GM23338 (cell line): ENCODE measurements around the gene STEAP1B. TPM values are rescaled to one million over a fixed set of nuclear protein-coding genes. Genes with fewer than 3 reads are reported as not detected.

ENCODE experiments used
- ATAC-seq: fragments of 200-7000 bp; cut with Tn5 transposase; 3 replicates; pipeline ENCODE4 v1.9.1; 2020
- DNase-seq: peaks from one replicate; pipeline ENCODE4 v3.0.0-alpha.2; 2015; ENCODE audit warnings: low spot score
- H2AFZ ChIP-seq: fragments of 200-600 bp; sonication (generic); 2 replicates; pipeline ENCODE4 v1.8.0; 2016; ENCODE audit warnings: antibody characterized with exemption, mild to moderate bottlenecking, moderate library complexity
- H3F3A ChIP-seq: fragments of 200-600 bp; sonication (generic); replicated peaks from 2 replicates; pipeline ENCODE4 v1.8.0; 2017; ENCODE audit warnings: antibody characterized with exemption, mixed run types, low read depth
- H3K27ac ChIP-seq: fragments of 200-600 bp; sonication (generic); 2 replicates; pipeline ENCODE4 v1.6.1; 2016; ENCODE audit warnings: low read depth
- H3K27me3 ChIP-seq: fragments of 200-600 bp; sonication (generic); 2 replicates; pipeline ENCODE4 v1.8.0; 2016; ENCODE audit warnings: mild to moderate bottlenecking, mixed run types, moderate library complexity; ENCODE audit not compliant: insufficient read depth
- H3K36me3 ChIP-seq: fragments of 200-600 bp; sonication (generic); 2 replicates; pipeline ENCODE4 v1.8.0; 2016; ENCODE audit warnings: mild to moderate bottlenecking; ENCODE audit not compliant: insufficient read depth
- H3K4me1 ChIP-seq: fragments of 200-600 bp; sonication (generic); 2 replicates; pipeline ENCODE4 v1.8.0; 2016; ENCODE audit warnings: mild to moderate bottlenecking, moderate library complexity; ENCODE audit not compliant: insufficient read depth
- H3K4me2 ChIP-seq: fragments of 200-600 bp; sonication (generic); 2 replicates; pipeline ENCODE4 v1.7.1; 2017; ENCODE audit warnings: mixed run types
- H3K4me3 ChIP-seq: fragments of 200-600 bp; sonication (generic); 2 replicates; pipeline ENCODE4 v1.6.1; 2016; ENCODE audit warnings: mixed run types
- H3K79me2 ChIP-seq: fragments of 200-600 bp; sonication (generic); replicated peaks from 2 replicates; pipeline ENCODE4 v1.8.0; 2017; ENCODE audit warnings: mild to moderate bottlenecking; ENCODE audit not compliant: insufficient read depth
- H3K9me2 ChIP-seq: fragments of 200-600 bp; sonication (generic); 2 replicates; pipeline ENCODE4 v1.8.0; 2017; ENCODE audit not compliant: insufficient read depth
- H4K20me1 ChIP-seq: fragments of 200-600 bp; sonication (generic); replicated peaks from 2 replicates; pipeline ENCODE4 v1.8.0; 2017; ENCODE audit warnings: mild to moderate bottlenecking; ENCODE audit not compliant: insufficient read depth
- H3K27ac Mint-ChIP-seq: 2 replicates; pipeline ENCODE4 v1.8.0; 2020; ENCODE audit warnings: inconsistent platforms, mild to moderate bottlenecking, moderate library complexity, mixed read lengths
- H3K27me3 Mint-ChIP-seq: 3 replicates; pipeline ENCODE4 v1.8.0; 2022; ENCODE audit warnings: low read depth, mild to moderate bottlenecking, moderate library complexity, mixed read lengths, inconsistent platforms; ENCODE audit not compliant: insufficient read depth, poor library complexity
- H3K36me3 Mint-ChIP-seq: 3 replicates; pipeline ENCODE4 v1.8.0; 2021; ENCODE audit warnings: low read depth, mild to moderate bottlenecking, inconsistent platforms, moderate library complexity, mixed read lengths
- H3K4me1 Mint-ChIP-seq: 3 replicates; pipeline ENCODE4 v1.8.0; 2020; ENCODE audit warnings: mild to moderate bottlenecking, inconsistent platforms, mixed read lengths
- H3K4me3 Mint-ChIP-seq: 3 replicates; pipeline ENCODE4 v1.8.0; 2021; ENCODE audit warnings: moderate library complexity, mild to moderate bottlenecking, inconsistent platforms, mixed read lengths
- H3K9me3 Mint-ChIP-seq: 3 replicates; pipeline ENCODE4 v1.8.0; 2020; ENCODE audit warnings: moderate library complexity, mild to moderate bottlenecking, inconsistent platforms, mixed read lengths
- CREB1 ChIP-seq: fragments of 250-450 bp; sonication (Bioruptor Pico); IDR thresholded peaks from 2 replicates; pipeline ENCODE4 v1.5.0; 2020; ENCODE audit warnings: low read depth, mild to moderate bottlenecking, moderate library complexity
- CTCF ChIP-seq, 2 experiments: fragments of 200-600 bp in 1 of 2; sonication (generic) in 1 of 2; conservative IDR thresholded peaks; 2 replicates each; pipeline versions ENCODE4 v1.5.1 to v1.6.1; 2016 to 2017; ENCODE audit warnings: antibody characterized with exemption in 2 of 2, low read depth in 2 of 2, mild to moderate bottlenecking in 2 of 2, moderate library complexity in 1 of 2
- EZH2 ChIP-seq: fragments of 200-600 bp; sonication (generic); IDR thresholded peaks from one replicate; pipeline ENCODE4 v1.8.0; 2017; ENCODE audit warnings: antibody characterized with exemption, mild to moderate bottlenecking, low read depth; ENCODE audit not compliant: unreplicated experiment
- EZH2phosphoT487 ChIP-seq: fragments of 200-600 bp; sonication (generic); IDR thresholded peaks from one replicate; pipeline ENCODE4 v1.8.1; 2018; ENCODE audit warnings: antibody characterized with exemption; ENCODE audit not compliant: unreplicated experiment
- JUNB ChIP-seq: IDR thresholded peaks from one replicate; pipeline ENCODE4 v1.6.1; 2016; ENCODE audit warnings: antibody characterized with exemption; ENCODE audit not compliant: unreplicated experiment
- NANOG ChIP-seq: IDR thresholded peaks from 2 replicates; pipeline ENCODE4 v1.6.1; 2016; ENCODE audit warnings: antibody characterized with exemption, borderline replicate concordance
- POLR2AphosphoS5 ChIP-seq: IDR thresholded peaks from 2 replicates; pipeline ENCODE4 v1.6.1; 2016; ENCODE audit warnings: antibody characterized with exemption, low read depth
- STAT1 ChIP-seq: IDR thresholded peaks from one replicate; pipeline ENCODE4 v1.6.1; 2016; ENCODE audit warnings: antibody characterized with exemption; ENCODE audit not compliant: unreplicated experiment
- ZNF114 ChIP-seq: fragments of 250-450 bp; sonication (Bioruptor Pico); IDR thresholded peaks from 2 replicates; pipeline ENCODE4 v1.5.0; 2020; ENCODE audit warnings: mild to moderate bottlenecking, moderate library complexity
- ZNF331 ChIP-seq: fragments of 250-450 bp; sonication (Bioruptor Pico); IDR thresholded peaks from 2 replicates; pipeline ENCODE4 v1.5.0; 2020; ENCODE audit warnings: low read depth, mild to moderate bottlenecking, moderate library complexity
- polyA plus RNA-seq: library from polyadenylated mRNA; unstranded; fragments of >200 nt; fragmentation: Nextera tagmentation; extraction: Ambion mirVana; gene quantifications from 2 replicates; pipeline ENCODE4 v1.2.1, GENCODE V29; 2016
- total RNA-seq: library from RNA; depleted of rRNA; stranded (reverse); fragments of >200 nt; shearing (Covaris generic); gene quantifications from 2 replicates; pipeline ENCODE4 v1.2.3, GENCODE V29; 2014
- TF ChIP-seq, protein P1 (sequence below): IDR thresholded peaks from one replicate; pipeline ENCODE4 v1.6.1; 2018; ENCODE audit warnings: antibody characterized with exemption; ENCODE audit not compliant: unreplicated experiment
- TF ChIP-seq, protein P2 (sequence below): fragments of 250-450 bp; sonication (Bioruptor Pico); IDR thresholded peaks from 2 replicates; pipeline ENCODE4 v1.5.0; 2020; ENCODE audit warnings: mild to moderate bottlenecking, moderate library complexity
- TF ChIP-seq, protein P3 (sequence below): IDR thresholded peaks from 2 replicates; pipeline ENCODE4 v1.6.1; 2016; ENCODE audit warnings: antibody characterized with exemption

Gene STEAP1B
- total and polyA plus RNA-seq, 2 experiments from 2014 or later, result 4.9 to 16.5 TPM

DNA sequence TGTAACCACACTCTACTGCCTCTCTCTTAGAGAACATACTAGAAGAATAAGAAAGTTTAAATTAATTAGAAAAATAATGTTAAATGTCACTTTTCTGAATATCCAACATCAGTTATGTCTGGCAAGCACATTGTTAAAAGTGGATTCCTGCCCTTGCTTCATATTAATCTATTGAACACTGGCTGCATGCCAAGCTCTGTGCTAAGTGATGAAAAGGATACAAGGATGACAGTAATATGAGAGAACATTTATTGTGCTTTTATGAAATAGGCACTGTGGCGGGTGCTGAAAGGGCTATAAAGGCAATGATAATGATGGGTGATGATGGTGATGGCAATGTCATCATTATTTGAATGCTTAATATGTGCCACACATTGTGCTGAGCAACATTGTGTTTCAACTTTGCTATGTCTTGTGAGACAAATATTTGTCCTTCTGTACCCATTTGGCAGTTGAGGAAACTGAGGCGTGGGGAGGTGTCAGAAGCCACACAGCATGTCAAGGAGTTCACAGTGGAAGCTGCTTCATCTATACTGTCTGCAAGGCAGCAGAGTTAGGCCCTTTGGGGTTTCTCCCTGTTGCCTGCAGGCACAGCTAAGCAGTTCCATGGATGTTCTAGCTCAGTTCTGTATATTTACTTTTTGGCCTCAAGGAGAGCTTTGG is 78.9 kb downstream of the STEAP1B start:
- no peak for ATAC-seq

More for the DNA sequence above, 78.9 kb downstream of the STEAP1B start:
- H3K4me1 Mint-ChIP-seq, result peaks cover 10% of the 10 kb centered on the region
- H3K79me2 ChIP-seq, result no peaks in the 10 kb centered on the region
- H3K27me3 Mint-ChIP-seq, result no peaks in the 10 kb centered on the region
- no peak overlapping the region for H3K4me3 ChIP-seq
- peaks cover 7% of the 10 kb centered on the region; the same call in 1 of the 2 replicates for H3K4me1 ChIP-seq
- H3K27ac ChIP-seq, result no peak overlapping the region
- no peak for TF ChIP-seq EZH2
- no peak for TF ChIP-seq CREB1 (CRISPR knock-in tag)
- TF ChIP-seq JUNB, result no peak
- TF ChIP-seq, protein P1, sequence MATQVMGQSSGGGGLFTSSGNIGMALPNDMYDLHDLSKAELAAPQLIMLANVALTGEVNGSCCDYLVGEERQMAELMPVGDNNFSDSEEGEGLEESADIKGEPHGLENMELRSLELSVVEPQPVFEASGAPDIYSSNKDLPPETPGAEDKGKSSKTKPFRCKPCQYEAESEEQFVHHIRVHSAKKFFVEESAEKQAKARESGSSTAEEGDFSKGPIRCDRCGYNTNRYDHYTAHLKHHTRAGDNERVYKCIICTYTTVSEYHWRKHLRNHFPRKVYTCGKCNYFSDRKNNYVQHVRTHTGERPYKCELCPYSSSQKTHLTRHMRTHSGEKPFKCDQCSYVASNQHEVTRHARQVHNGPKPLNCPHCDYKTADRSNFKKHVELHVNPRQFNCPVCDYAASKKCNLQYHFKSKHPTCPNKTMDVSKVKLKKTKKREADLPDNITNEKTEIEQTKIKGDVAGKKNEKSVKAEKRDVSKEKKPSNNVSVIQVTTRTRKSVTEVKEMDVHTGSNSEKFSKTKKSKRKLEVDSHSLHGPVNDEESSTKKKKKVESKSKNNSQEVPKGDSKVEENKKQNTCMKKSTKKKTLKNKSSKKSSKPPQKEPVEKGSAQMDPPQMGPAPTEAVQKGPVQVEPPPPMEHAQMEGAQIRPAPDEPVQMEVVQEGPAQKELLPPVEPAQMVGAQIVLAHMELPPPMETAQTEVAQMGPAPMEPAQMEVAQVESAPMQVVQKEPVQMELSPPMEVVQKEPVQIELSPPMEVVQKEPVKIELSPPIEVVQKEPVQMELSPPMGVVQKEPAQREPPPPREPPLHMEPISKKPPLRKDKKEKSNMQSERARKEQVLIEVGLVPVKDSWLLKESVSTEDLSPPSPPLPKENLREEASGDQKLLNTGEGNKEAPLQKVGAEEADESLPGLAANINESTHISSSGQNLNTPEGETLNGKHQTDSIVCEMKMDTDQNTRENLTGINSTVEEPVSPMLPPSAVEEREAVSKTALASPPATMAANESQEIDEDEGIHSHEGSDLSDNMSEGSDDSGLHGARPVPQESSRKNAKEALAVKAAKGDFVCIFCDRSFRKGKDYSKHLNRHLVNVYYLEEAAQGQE, result no peak
- TF ChIP-seq, protein P2, sequence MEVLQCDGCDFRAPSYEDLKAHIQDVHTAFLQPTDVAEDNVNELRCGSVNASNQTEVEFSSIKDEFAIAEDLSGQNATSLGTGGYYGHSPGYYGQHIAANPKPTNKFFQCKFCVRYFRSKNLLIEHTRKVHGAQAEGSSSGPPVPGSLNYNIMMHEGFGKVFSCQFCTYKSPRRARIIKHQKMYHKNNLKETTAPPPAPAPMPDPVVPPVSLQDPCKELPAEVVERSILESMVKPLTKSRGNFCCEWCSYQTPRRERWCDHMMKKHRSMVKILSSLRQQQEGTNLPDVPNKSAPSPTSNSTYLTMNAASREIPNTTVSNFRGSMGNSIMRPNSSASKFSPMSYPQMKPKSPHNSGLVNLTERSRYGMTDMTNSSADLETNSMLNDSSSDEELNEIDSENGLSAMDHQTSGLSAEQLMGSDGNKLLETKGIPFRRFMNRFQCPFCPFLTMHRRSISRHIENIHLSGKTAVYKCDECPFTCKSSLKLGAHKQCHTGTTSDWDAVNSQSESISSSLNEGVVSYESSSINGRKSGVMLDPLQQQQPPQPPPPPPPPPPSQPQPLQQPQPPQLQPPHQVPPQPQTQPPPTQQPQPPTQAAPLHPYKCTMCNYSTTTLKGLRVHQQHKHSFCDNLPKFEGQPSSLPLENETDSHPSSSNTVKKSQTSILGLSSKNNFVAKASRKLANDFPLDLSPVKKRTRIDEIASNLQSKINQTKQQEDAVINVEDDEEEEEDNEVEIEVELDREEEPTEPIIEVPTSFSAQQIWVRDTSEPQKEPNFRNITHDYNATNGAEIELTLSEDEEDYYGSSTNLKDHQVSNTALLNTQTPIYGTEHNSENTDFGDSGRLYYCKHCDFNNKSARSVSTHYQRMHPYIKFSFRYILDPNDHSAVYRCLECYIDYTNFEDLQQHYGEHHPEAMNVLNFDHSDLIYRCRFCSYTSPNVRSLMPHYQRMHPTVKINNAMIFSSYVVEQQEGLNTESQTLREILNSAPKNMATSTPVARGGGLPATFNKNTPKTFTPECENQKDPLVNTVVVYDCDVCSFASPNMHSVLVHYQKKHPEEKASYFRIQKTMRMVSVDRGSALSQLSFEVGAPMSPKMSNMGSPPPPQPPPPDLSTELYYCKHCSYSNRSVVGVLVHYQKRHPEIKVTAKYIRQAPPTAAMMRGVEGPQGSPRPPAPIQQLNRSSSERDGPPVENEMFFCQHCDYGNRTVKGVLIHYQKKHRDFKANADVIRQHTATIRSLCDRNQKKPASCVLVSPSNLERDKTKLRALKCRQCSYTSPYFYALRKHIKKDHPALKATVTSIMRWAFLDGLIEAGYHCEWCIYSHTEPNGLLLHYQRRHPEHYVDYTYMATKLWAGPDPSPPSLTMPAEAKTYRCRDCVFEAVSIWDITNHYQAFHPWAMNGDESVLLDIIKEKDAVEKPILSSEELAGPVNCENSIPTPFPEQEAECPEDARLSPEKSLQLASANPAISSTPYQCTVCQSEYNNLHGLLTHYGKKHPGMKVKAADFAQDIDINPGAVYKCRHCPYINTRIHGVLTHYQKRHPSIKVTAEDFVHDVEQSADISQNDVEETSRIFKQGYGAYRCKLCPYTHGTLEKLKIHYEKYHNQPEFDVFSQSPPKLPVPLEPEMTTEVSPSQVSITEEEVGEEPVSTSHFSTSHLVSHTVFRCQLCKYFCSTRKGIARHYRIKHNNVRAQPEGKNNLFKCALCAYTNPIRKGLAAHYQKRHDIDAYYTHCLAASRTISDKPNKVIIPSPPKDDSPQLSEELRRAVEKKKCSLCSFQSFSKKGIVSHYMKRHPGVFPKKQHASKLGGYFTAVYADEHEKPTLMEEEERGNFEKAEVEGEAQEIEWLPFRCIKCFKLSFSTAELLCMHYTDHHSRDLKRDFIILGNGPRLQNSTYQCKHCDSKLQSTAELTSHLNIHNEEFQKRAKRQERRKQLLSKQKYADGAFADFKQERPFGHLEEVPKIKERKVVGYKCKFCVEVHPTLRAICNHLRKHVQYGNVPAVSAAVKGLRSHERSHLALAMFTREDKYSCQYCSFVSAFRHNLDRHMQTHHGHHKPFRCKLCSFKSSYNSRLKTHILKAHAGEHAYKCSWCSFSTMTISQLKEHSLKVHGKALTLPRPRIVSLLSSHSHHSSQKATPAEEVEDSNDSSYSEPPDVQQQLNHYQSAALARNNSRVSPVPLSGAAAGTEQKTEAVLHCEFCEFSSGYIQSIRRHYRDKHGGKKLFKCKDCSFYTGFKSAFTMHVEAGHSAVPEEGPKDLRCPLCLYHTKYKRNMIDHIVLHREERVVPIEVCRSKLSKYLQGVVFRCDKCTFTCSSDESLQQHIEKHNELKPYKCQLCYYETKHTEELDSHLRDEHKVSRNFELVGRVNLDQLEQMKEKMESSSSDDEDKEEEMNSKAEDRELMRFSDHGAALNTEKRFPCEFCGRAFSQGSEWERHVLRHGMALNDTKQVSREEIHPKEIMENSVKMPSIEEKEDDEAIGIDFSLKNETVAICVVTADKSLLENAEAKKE (CRISPR knock-in tag), result no peak
- TF ChIP-seq, protein P3, sequence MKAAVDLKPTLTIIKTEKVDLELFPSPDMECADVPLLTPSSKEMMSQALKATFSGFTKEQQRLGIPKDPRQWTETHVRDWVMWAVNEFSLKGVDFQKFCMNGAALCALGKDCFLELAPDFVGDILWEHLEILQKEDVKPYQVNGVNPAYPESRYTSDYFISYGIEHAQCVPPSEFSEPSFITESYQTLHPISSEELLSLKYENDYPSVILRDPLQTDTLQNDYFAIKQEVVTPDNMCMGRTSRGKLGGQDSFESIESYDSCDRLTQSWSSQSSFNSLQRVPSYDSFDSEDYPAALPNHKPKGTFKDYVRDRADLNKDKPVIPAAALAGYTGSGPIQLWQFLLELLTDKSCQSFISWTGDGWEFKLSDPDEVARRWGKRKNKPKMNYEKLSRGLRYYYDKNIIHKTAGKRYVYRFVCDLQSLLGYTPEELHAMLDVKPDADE, result no peak
- TF ChIP-seq ZNF114 (CRISPR knock-in tag), result no peak
- TF ChIP-seq CTCF (conservative IDR thresholded peaks at IDR 0.05; ENCODE audit: low read depth in 2 of 2), result no peak
- no peak for TF ChIP-seq POLR2AphosphoS5
- TF ChIP-seq STAT1, result no peak
- TF ChIP-seq EZH2phosphoT487, result no peak
- no peak for TF ChIP-seq ZNF331
- no peak for TF ChIP-seq NANOG
- H4K20me1 ChIP-seq, result no peaks in the 10 kb centered on the region
- no peaks in the 10 kb centered on the region for H3K27me3 ChIP-seq
- H3K4me2 ChIP-seq, result no peak overlapping the region
- no peak overlapping the region for H3K27ac Mint-ChIP-seq
- H3K9me3 Mint-ChIP-seq, result no peaks in the 10 kb centered on the region; the same call in 2 of the 3 replicates
- H3K36me3 ChIP-seq, result no peaks in the 10 kb centered on the region
- H3K9me2 ChIP-seq, result no peaks in the 10 kb centered on the region
- H2AFZ ChIP-seq, result no peak overlapping the region
- H3K4me3 Mint-ChIP-seq, result no peak overlapping the region
- no peak for DNase-seq
- H3F3A ChIP-seq, result no peaks in the 10 kb centered on the region
- no peaks in the 10 kb centered on the region; the same call in 2 of the 3 replicates for H3K36me3 Mint-ChIP-seq
